HCT116 (cell line): ENCODE results near the gene MUC5B. TPM values are rescaled to one million over a fixed set of nuclear protein-coding genes. Genes with fewer than 3 reads are reported as not detected.

Experiments used
- ATAC-seq: fragments of 200-7000 bp; cut with Tn5 transposase; 2 replicates; pipeline ENCODE4 v1.9.1; 2020; ENCODE audit warnings: mild to moderate bottlenecking, moderate library complexity
- BruUV-seq: library from RNA; stranded (reverse); fragments of 400-500 nt; replicated peaks from 2 replicates; lab custom pipeline; 2021; lab: Mats Ljungman, UMichigan
- CTCF ChIA-PET: fragments of 300-600 bp; sonication (Branson Sonifier 250); formaldehyde crosslinking; loops from one replicate; lab custom pipeline; 2021; ENCODE audit warnings: antibody characterized with exemption; lab: Charles Lee
- POLR2A ChIA-PET: fragments of 300-600, 350-600 bp; sonication (Branson Sonifier 250); formaldehyde crosslinking; loops from one replicate; lab custom pipeline; 2021; ENCODE audit warnings: antibody characterized with exemption; lab: Charles Lee
- RAD21 ChIA-PET, 2 experiments: fragments of 300-600 bp; sonication (Branson Sonifier 250); formaldehyde crosslinking; loops; one replicate each; lab custom pipeline; 2023; ENCODE audit warnings: low total read pairs in 2 of 2; ENCODE audit not compliant: uncharacterized antibody in 2 of 2, unreplicated experiment in 2 of 2, low non-redundant PET in 1 of 2; lab: Charles Lee
- DNase-seq: peaks from one replicate; pipeline ENCODE4 v3.0.0-alpha.2; 2010; ENCODE audit warnings: low read depth, low spot score
- H2AFZ ChIP-seq: fragments of 200-600 bp; shearing (Covaris generic), sonication (generic); 2 replicates; pipeline ENCODE4 v1.6.1; 2017; ENCODE audit warnings: low read depth, mixed run types, mixed read lengths, antibody characterized with exemption, low read length; ENCODE audit not compliant: poor library complexity, severe bottlenecking
- H3K27ac ChIP-seq: 2 replicates; pipeline ENCODE4 v1.5.1; 2012; ENCODE audit warnings: low read depth, low read length
- H3K27me3 ChIP-seq: fragments of 200-600 bp; sonication (generic); 2 replicates; pipeline ENCODE4 v1.6.1; 2016; ENCODE audit warnings: mixed run types, low read length, mixed read lengths; ENCODE audit not compliant: insufficient read depth
- H3K36me3 ChIP-seq, 2 experiments: fragments of 200-500 bp in 1 of 2; fragments of 200-600 bp in 1 of 2; sonication (Bioruptor generic) in 1 of 2; sonication (generic) in 1 of 2; 2 replicates each; pipeline versions ENCODE4 v1.5.1 to v1.6.1; 2014 to 2016; ENCODE audit warnings: low read length in 2 of 2, inconsistent platforms in 1 of 2, mixed read lengths in 1 of 2, mixed run types in 1 of 2; ENCODE audit not compliant: insufficient read depth in 2 of 2, control insufficient read depth in 1 of 2
- H3K4me1 ChIP-seq, 2 experiments: fragments of 200-600 bp in 1 of 2; sonication (generic) in 1 of 2; 2 replicates each; pipeline versions ENCODE4 v1.5.1 to v1.6.1; 2012 to 2017; ENCODE audit warnings: low read length in 2 of 2, inconsistent platforms in 1 of 2, mild to moderate bottlenecking in 1 of 2, mixed read lengths in 1 of 2, mixed run types in 1 of 2, moderate library complexity in 1 of 2; ENCODE audit not compliant: insufficient read depth in 2 of 2, control insufficient read depth in 1 of 2
- H3K4me2 ChIP-seq: fragments of 200-600 bp; sonication (generic); 2 replicates; pipeline ENCODE4 v1.6.1; 2017; ENCODE audit warnings: mixed run types, low read length, mixed read lengths
- H3K4me3 ChIP-seq, 2 experiments: fragments of 200-600 bp in 1 of 2; sonication (generic) in 1 of 2; replicated peaks in 1 of 2; 2 replicates each; pipeline ENCODE4 v1.5.1; 2011 to 2016; ENCODE audit warnings: low read length in 2 of 2, control low read depth in 1 of 2, low read depth in 1 of 2, mild to moderate bottlenecking in 1 of 2, mixed read lengths in 1 of 2, mixed run types in 1 of 2
- H3K79me2 ChIP-seq: fragments of 200-600 bp; sonication (generic); 2 replicates; pipeline ENCODE4 v1.6.1; 2017; ENCODE audit warnings: mild to moderate bottlenecking, mixed run types, low read length, moderate library complexity, mixed read lengths; ENCODE audit not compliant: insufficient read depth
- H3K9ac ChIP-seq: fragments of 200-600 bp; sonication (generic); 2 replicates; pipeline ENCODE4 v1.6.1; 2016; ENCODE audit warnings: low read length, mixed read lengths
- H3K9me2 ChIP-seq: fragments of 200-600 bp; sonication (generic), shearing (Covaris generic); 2 replicates; pipeline ENCODE4 v1.6.1; 2017; ENCODE audit warnings: mixed run types, mild to moderate bottlenecking, moderate library complexity; ENCODE audit not compliant: insufficient read depth
- H3K9me3 ChIP-seq, 2 experiments: fragments of 200-500 bp in 1 of 2; fragments of 200-600 bp in 1 of 2; sonication (Bioruptor generic) in 1 of 2; sonication (generic) in 1 of 2; 2 replicates each; pipeline ENCODE4 v1.6.1; 2014 to 2017; ENCODE audit warnings: low read length in 2 of 2, mixed read lengths in 2 of 2, inconsistent platforms in 1 of 2, low read depth in 1 of 2, mild to moderate bottlenecking in 1 of 2, mixed run types in 1 of 2, moderate library complexity in 1 of 2; ENCODE audit not compliant: control insufficient read depth in 1 of 2, insufficient read depth in 1 of 2
- H4K20me1 ChIP-seq: fragments of 200-600 bp; sonication (generic), shearing (Covaris generic); 2 replicates; pipeline ENCODE4 v1.6.1; 2017; ENCODE audit warnings: mixed run types, mild to moderate bottlenecking, moderate library complexity; ENCODE audit not compliant: insufficient read depth
- CBX3 ChIP-seq: IDR thresholded peaks from 2 replicates; pipeline ENCODE4 v1.6.1; 2012; ENCODE audit warnings: low read depth
- EGR1 ChIP-seq: IDR thresholded peaks from 2 replicates; pipeline ENCODE4 v1.6.1; 2012; ENCODE audit warnings: low read depth
- EZH2 ChIP-seq: fragments of 200-600 bp; sonication (generic); IDR thresholded peaks from 2 replicates; pipeline ENCODE4 v1.6.1; 2017; ENCODE audit warnings: antibody characterized with exemption, mixed run types
- JUND ChIP-seq: IDR thresholded peaks from 2 replicates; pipeline ENCODE4 v1.6.1; 2012
- POLR2A ChIP-seq: IDR thresholded peaks from 2 replicates; pipeline ENCODE4 v1.7.0; 2011; ENCODE audit warnings: borderline replicate concordance; ENCODE audit not compliant: insufficient read depth, insufficient read length; ENCODE audit errors: extremely low read depth
- RAD21 ChIP-seq: IDR thresholded peaks from 2 replicates; pipeline ENCODE4 v1.6.1; 2012; ENCODE audit warnings: low read depth, mild to moderate bottlenecking
- SP1 ChIP-seq: IDR thresholded peaks from 2 replicates; pipeline ENCODE4 v1.6.1; 2012; ENCODE audit warnings: low read depth
- TCF7L2 ChIP-seq: IDR thresholded peaks from 2 replicates; pipeline ENCODE4 v1.7.0; 2011; ENCODE audit warnings: borderline replicate concordance, inconsistent platforms; ENCODE audit not compliant: insufficient read depth, insufficient read length; ENCODE audit errors: extremely low read depth
- YY1 ChIP-seq: IDR thresholded peaks from 2 replicates; pipeline ENCODE4 v1.6.1; 2011; ENCODE audit warnings: low read length, low read depth, moderate library complexity, mild to moderate bottlenecking; ENCODE audit not compliant: insufficient replicate concordance; ENCODE audit errors: extremely low read depth
- ZFX ChIP-seq: fragments of 450-650 bp; IDR thresholded peaks from 2 replicates; pipeline ENCODE4 v1.6.1; 2017
- ZNF274 ChIP-seq: fragments of 200-500 bp; sonication (Bioruptor generic); IDR thresholded peaks from 2 replicates; pipeline ENCODE4 v1.6.1; 2014; ENCODE audit warnings: mild to moderate bottlenecking, low read depth, low read length, inconsistent platforms
- intact Hi-C: fragments of 100-400 bp; cut with micrococcal nuclease; formaldehyde crosslinking; loops from 2 replicates; pipeline ENCODE4 v1.10.0; 2022
- total RNA-seq: library from RNA; stranded (reverse); gene quantifications from one replicate; pipeline ENCODE4 v1.2.1, GENCODE V29; 2021; ENCODE audit not compliant: unreplicated experiment
- TF ChIP-seq, protein P1 (sequence below): IDR thresholded peaks from 2 replicates; pipeline ENCODE4 v1.6.1; 2012
- TF ChIP-seq, protein P2 (sequence below): IDR thresholded peaks from 2 replicates; pipeline ENCODE4 v1.6.1; 2011; ENCODE audit warnings: mild to moderate bottlenecking, low read length, moderate library complexity; ENCODE audit not compliant: insufficient replicate concordance; ENCODE audit errors: extremely low read depth
- TF ChIP-seq, protein P3 (sequence below), 3 experiments: fragments of 200-600 bp in 1 of 3; sonication (generic) in 1 of 3; IDR thresholded peaks in 2 of 3; conservative IDR thresholded peaks in 1 of 3; 2 replicates each; pipeline ENCODE4 v1.5.1; 2012 to 2017; ENCODE audit warnings: low read depth in 2 of 3, low read length in 2 of 3, antibody characterized with exemption in 1 of 3, borderline replicate concordance in 1 of 3, control low read depth in 1 of 3, mild to moderate bottlenecking in 1 of 3, mixed read lengths in 1 of 3, mixed run types in 1 of 3, moderate library complexity in 1 of 3; ENCODE audit not compliant: insufficient read depth in 1 of 3
- TF ChIP-seq, protein P4 (sequence below): IDR thresholded peaks from 2 replicates; pipeline ENCODE4 v1.6.1; 2012

Gene MUC5B
- total RNA-seq, 1 experiment from 2014 or later, result 1.5 TPM

DNA sequence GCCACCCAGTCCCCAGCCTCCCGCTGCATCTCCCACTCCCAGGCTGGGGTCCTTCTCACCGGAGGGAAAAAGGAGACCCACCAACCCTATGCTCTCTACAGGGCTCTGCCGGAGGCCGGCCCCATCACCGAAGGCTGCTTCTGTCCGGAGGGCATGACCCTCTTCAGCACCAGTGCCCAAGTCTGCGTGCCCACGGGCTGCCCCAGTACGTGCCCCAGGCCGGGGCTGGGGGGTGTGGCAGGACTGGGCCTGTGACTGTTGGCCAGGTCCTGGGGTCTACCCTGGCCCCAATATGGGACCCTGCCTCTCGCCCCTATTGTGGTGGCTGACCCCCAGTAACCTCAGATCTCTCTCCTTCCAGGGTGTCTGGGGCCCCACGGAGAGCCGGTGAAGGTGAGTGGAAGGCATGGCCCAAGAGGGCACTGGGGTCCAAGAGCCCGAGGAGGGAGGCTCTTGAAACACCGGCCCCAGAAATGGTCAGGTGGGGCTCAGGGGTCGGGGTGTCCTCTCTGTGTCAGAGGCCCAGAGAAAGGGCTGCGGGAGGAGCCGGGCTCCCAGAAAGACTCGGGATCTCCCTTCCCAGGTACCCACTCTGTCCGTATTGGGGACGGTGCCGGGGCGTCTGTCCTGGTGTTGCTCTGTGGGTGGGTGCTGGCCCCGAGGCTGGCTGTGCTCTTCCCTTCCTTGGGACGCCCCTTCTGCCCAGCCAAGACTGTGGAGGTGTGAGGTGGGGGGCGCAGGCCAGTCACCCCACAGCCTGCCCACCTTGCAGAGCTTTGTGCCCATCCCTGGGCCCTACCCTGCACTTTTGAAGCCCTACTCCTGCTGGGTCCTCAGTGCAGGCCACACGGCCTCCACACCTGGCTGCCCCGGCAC lies 26.1 kb upstream of the MUC5B start:
- ATAC-seq, result no peak

More for the DNA sequence above, 26.1 kb upstream of the MUC5B start:
- H3K36me3 ChIP-seq, result no peaks in the 10 kb centered on the region
- ChIA-PET RAD21 (no interaction called here), POLR2A (no interaction called here), CTCF (no interaction called here)
- intact Hi-C loops, result no loop called here
- H3K4me1 ChIP-seq, result no peaks in the 10 kb centered on the region
- H2AFZ ChIP-seq, result no peak overlapping the region
- no peaks in the 10 kb centered on the region for H3K79me2 ChIP-seq
- TF ChIP-seq SP1 (no peak), CBX3 (no peak), ZNF274 (no peak), TCF7L2 (no peak), EGR1 (no peak), YY1 (no peak), POLR2A (no peak), ZFX (no peak), JUND (no peak), EZH2 (no peak), RAD21 (no peak)
- TF ChIP-seq, protein P1, sequence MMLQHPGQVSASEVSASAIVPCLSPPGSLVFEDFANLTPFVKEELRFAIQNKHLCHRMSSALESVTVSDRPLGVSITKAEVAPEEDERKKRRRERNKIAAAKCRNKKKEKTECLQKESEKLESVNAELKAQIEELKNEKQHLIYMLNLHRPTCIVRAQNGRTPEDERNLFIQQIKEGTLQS, result no peak
- TF ChIP-seq, protein P2, sequence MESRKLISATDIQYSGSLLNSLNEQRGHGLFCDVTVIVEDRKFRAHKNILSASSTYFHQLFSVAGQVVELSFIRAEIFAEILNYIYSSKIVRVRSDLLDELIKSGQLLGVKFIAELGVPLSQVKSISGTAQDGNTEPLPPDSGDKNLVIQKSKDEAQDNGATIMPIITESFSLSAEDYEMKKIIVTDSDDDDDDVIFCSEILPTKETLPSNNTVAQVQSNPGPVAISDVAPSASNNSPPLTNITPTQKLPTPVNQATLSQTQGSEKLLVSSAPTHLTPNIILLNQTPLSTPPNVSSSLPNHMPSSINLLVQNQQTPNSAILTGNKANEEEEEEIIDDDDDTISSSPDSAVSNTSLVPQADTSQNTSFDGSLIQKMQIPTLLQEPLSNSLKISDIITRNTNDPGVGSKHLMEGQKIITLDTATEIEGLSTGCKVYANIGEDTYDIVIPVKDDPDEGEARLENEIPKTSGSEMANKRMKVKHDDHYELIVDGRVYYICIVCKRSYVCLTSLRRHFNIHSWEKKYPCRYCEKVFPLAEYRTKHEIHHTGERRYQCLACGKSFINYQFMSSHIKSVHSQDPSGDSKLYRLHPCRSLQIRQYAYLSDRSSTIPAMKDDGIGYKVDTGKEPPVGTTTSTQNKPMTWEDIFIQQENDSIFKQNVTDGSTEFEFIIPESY, result no peak
- TF ChIP-seq, protein P3, sequence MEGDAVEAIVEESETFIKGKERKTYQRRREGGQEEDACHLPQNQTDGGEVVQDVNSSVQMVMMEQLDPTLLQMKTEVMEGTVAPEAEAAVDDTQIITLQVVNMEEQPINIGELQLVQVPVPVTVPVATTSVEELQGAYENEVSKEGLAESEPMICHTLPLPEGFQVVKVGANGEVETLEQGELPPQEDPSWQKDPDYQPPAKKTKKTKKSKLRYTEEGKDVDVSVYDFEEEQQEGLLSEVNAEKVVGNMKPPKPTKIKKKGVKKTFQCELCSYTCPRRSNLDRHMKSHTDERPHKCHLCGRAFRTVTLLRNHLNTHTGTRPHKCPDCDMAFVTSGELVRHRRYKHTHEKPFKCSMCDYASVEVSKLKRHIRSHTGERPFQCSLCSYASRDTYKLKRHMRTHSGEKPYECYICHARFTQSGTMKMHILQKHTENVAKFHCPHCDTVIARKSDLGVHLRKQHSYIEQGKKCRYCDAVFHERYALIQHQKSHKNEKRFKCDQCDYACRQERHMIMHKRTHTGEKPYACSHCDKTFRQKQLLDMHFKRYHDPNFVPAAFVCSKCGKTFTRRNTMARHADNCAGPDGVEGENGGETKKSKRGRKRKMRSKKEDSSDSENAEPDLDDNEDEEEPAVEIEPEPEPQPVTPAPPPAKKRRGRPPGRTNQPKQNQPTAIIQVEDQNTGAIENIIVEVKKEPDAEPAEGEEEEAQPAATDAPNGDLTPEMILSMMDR (IDR thresholded peaks at IDR 0.05 in 2 of 3, conservative IDR thresholded peaks at IDR 0.05 in 1 of 3; ENCODE audit: borderline replicate concordance in 1 of 3, insufficient read depth in 1 of 3, low read depth in 2 of 3, low read length in 2 of 3), result no peak
- TF ChIP-seq, protein P4, sequence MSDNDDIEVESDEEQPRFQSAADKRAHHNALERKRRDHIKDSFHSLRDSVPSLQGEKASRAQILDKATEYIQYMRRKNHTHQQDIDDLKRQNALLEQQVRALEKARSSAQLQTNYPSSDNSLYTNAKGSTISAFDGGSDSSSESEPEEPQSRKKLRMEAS, result no peak
- H3K27ac ChIP-seq, result no peak overlapping the region
- no peak for DNase-seq
- H4K20me1 ChIP-seq, result no peaks in the 10 kb centered on the region
- H3K9ac ChIP-seq, result no peak overlapping the region
- H3K9me2 ChIP-seq, result no peaks in the 10 kb centered on the region
- no peak overlapping the region for H3K4me2 ChIP-seq
- H3K27me3 ChIP-seq, result no peaks in the 10 kb centered on the region
- no TSS peak for BruUV-seq
- H3K9me3 ChIP-seq, result no peaks in the 10 kb centered on the region
- H3K4me3 ChIP-seq, result no peak overlapping the region
